T-helper 2 cell (primary cell): ENCODE data around the gene EEF1A2.
"Not testable (repeated sequence)": the region's sequence is repeated elsewhere in the genome, so short reads cannot be mapped to it uniquely, and the experiment has no call there.

Source experiments
- DNase-seq, 5 experiments: peaks; one replicate each; pipeline versions ENCODE4 v3.0.0 to v3.0.0-alpha.2; 2012 to 2022

Gene EEF1A2

DNA sequence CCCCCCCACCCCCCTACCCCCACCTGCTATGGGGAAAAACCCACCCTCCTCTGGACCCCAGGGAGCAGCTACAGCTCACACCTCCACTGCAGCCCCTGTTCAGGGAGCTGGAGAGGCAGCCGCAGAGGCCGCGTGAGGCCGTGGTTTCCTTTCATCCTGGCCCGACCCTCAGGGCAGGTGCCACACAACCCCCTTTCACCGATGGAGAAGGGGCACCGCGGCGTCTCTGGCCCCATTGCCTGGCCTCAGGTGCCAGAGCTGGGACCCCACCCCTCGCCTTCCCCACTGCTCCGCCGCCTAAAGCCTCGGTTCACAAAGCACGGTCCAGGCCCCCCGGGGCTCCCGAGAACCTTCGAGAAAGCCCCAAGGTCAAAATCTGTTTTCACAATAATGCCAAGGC lies 14.6 kb downstream of the EEF1A2 start:
- no peak for DNase-seq

DNA sequence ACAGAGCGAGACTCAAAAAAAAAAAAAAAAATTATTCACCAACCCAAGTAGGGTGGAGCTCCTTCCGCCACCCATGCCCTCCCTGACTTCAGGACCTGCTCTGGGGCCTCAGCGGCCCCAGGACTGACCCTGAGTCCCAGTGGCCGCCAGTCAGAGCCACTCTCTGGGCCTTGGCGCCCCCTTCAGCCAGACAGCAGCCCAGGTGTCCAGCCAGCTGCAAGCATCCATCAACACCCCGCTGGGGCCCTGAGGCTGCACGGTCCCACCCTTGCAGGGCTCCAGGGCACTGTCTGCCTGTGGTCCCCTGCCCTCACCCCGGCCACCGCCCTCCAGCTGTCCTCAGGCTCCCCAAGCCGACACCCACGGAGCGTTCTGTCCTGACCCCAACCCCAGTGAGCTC lies 15.0 kb downstream of the EEF1A2 start:
- no peak for DNase-seq

DNA sequence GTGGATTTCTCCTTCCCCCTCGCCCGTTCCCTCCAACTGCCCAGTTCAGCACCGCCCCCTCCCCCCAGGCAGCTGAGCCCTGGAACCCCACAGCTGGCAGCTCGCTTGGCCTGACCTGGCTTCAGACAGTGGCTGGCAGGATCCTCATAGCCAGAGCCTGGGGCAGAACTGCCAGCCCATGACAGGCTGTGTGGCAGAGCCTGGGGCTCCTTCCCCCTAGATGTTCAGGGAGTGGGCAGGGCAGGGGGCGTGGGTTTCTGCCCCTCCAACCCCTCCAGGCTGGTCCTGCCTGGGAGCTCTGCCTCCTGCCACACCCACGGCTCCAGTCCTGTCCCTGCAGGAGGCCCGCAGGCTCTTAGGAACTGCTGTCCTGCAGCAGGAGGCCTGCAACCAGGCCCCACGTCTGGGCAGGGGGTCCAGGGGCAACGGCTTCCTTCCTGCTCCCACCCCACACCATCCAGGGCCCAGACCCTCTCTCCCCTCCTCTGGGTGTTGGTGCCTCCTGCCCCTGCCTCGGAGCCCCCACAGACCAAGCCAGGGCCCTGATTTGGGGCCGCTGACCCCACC lies 16.8 kb downstream of the EEF1A2 start:
- DNase-seq: no peak

DNA sequence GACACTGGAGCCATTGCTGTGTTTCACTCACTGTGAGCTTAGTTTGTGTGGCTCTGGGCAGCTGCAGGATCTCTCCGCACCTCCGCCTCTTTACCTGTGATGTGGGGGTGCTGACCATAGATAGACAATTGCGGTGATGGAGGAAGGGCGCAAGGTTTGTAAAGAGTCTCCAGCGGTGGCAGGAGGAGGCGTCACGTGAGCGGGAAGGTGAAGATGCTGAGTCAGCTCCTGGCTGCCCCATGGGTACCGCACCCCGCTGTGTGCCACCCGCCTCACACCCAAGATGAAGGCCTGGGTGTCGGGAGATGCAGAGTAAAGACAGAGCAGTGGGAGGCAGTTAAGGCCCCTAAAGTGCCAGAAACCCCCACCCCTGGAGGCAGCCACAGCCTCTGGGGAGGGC lies 17.4 kb downstream of the EEF1A2 start:
- no peak for DNase-seq

DNA sequence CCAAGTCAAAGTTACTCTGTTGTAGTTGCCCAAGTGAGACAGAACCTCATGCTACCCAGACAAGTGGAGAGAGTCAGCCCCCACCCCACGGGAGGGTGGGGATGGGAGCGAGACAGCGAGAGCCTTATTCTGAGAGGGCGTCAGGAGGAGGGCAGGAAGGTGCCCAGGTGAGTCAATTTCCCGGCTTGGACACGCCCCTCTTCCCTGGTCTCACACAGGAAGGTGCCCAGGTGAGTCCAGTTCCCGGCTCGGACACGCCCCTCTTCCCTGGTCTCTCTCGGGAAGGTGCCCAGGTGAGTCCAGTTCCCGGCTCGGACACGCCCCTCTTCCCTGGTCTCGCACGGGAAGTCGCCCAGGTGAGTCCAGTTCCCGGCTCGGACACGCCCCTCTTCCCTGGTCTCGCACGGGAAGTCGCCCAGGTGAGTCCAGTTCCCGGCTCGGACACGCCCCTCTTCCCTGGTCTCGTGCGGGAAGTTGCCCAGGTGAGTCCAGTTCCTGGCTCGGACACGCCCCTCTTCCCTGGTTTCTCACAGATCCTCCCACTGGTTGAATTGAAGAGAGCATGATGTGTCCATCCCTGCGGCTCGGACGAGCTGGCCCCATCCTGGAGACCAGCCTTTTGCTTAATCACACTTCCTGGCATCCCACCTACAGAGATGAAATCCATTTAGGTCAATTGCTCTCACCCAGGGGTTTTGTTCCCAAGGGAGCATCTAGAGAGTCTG lies 19.0 kb downstream of the EEF1A2 start:
- DNase-seq: not testable (repeated sequence)

DNA sequence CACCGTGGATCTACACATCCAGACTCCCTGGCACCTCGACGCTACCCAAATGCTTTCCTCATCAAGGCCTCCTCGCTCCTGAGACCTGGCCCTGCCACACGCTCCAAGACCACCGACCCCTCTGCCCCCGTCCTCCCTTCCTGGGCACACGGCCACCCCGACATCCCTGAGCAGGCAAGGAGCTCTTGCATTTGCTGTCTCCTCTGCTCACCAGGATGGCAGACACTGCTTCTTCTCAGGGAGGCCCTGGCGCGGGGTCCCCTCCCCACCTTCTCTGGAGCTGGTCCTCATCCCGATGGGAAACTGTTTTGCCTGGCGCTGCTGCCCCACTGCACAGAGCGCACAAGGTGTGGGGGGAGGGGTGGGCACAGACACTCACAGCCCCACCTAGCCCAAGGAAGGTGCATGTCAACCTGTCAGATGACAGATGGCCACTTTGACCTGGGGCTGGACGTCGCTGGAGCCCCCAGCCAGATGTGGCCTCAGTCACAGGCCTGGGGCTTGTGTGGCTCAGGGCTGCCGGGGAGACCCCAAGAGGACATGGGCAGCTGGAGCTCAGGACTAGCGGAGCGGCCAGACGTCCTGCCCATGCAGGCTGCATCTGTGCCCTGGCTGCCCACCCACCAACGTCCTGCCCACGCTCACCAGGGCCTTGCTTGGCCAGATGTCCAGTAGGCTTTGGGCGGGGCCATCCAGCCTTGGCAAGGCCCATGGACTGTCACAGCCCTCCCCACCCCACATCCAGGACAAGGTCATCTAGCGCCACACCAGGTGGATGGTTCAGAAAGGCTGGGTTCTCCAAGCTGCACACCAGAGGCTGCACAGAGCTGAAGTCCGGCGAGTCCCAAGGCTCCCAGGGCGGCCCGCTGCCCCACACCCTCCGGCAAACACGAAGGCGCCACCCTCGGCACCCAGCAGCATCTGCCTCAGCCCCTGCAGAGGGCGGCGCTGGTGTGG lies 20.3 kb downstream of the EEF1A2 start:
- DNase-seq: no peak

DNA sequence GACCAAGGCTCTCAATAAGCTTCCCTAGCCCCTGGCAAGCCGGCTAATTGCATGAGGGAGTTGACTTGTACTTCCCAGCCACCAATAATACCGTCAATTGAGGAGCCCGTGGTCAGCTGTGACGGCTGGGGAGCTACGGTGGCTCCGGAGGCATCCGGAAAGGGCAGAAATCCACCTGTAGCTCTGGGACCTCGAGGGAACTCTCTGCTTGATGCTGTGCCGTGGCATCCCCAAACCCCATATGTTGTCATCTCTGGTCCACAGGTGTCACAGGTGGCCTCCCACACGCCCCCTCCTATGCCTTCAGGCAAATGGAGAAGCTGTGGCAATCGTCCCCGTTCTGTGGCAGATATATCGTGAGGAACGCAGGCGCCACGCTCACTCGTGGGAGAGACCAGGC lies 20.9 kb downstream of the EEF1A2 start:
- DNase-seq: no peak

DNA sequence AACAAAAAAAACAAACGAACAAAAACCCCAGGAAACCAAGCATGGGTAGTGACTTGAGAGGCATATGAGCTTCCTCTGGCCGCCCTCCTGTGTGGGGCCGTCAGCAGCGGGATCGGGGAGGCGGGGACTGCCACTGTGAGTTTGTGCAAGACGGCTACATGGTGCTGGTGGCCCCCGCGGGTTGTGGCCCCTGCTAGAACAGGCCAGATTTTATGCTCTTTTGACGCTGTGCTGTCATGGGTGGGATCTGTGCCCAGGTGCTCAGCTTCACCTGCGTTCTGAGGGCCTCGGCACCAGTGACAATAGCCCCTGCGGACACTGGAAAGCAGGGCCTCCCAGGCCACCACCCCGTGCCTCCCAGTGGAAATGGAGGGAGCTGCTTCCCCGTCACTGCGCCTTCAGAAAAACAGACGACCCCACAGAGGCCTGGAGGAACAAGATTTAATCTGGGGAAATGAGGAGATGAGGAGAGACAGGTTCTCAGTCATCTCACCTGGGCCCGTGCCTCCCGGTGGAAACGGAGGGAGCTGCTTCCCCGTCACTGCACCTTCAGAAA lies 21.7 kb downstream of the EEF1A2 start:
- DNase-seq: no peak

DNA sequence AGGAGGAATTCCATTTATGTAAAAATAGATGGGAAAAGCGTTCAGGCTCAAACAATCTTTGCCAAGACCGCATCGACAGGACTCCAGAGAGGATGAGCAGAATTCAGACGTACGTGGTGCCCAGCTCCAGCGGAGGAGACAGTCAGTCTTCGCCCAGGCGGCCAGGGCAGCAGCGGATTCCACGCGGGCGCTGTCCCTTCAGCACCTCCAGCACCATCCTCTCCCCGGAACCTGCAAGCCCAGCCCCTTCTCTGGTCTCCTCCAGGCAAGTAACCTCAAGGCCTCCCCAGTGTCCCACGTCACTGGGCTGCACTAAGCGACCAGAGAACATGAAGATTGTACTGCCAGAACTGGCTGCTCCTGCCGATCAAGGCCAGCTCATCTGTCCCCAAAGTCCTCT lies 23.7 kb downstream of the EEF1A2 start:
- no peak for DNase-seq

DNA sequence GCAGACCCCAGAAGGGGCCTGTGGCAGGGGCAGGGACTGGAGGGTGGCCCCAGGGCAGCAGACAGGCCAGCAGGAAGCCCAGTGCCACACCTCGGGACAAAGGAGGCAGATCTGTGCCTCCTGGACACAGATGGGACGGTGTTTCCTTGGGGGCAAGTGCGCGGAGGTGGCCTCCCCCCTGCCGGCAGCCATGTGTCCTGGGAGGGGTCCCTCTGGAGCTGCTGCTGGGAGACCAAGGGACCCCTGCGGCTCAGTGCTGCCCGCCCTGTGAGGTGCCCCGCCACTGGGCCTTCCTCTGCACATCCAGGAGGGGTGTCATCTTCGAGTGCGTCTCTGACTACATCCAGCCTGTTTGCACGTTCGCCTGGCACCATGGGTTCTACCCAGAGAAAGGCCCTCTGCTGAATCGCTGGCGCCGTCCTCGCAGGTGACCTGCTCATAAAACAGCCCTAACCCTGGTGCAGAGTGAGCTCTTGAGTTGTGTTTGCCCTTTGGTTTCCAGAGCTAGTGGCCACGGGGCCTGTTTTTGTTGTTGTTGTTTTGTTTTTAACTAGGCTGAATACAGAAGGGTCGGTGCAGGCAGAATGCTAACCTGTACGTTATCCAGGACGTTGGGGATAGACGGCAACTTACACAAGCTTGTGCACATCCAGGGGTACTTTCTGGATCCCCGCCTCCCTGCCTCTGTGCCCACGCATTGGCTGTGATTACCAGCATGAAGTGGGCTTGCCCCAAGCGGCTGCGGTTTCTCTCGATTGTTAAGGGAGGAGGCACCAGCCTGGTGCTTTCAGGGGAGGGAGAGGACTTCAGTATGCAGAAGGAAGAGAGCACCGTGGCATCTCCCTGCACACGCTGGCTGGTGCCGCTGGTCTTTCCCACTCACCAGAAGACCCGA lies 25.1 kb downstream of the EEF1A2 start:
- DNase-seq: no peak

DNA sequence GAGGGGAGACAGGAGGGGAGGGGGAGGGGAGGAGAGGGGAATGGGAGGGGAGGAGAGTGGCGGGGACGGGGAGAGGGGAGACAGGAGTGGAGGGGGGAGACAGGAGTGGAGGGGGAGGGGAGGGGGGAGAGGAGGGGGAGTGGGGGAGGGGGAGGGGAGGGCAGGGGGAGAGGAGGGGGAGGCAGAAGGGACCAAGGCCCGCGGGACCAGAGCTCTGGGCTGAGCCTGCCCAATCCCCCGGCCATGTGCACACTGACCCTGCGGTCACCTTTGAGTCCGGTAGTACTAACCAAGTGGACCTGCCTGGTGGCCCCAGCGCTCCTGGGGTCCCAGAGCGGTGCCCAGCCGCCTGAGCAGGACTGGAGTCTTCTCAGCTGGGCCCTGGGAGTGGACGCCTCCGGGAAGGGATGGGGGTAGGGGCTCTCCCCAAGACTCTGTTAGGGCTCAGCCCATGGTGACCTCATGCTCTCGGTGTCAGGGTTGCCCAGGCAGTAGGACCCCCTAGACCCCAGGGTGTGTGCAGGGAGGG lies 26.0 kb downstream of the EEF1A2 start:
- DNase-seq: no peak

DNA sequence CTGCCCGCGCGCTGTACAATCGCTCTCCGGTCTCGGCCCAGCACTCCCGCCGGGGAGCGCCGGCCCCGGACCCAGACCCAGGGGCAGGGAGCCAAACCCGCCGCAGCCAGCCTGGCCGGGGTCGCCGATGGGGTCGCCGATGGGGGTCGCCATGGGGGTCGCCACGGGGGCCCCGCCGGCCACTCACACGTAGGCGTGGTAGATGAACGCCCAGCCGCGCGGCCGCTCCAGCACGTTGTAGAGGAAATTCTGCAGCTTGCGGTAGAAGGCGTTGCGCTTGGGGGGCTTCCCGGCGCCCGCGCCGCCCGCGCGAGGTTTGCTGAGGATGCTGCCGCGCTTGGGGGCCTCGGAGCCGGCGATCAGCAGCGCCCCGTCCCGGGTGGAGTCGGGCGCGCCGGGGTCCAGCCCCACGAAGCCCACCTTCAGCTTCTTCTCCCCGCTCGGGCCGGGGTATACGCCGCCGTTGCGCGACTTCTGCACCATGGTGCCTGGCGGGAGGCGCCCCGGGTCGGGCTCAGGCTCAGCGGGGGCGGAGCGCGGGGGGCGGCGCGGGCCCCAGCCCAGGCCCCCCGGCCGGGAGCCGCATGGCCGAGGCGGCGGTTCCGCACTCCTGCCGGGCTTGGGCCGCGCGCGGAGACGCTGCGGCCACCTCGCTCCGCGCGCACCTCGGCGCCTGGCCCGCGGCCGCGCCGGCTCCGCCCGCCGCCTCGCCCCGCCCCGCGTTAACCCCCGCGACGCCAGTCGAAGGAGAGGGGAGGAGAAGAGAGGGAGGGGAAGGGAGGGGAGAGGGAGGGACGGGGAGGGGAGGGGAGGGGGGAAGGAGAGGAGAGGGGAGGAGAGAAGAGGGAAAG lies 26.7 kb downstream of the EEF1A2 start, which contains the start of gene KCNQ2:
Gene KCNQ2 (minus strand): TSS at position 675 of the 851 bp plus-strand sequence. CDS start 192 bp downstream, at position 483.
- DNase-seq: no peak

DNA sequence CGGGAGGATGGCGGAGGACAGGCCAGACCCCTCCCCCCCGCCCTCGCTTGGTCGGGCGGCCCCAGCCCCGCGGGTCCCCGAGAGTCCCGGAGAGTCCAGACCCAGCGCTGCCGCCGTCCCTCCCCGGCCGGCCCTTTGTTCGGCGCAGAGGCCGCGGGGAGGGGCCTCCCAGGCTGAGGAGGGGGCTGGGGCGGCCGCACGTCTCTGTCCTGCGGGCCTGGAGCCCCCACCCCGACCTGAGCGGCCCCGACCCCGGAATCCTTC lies 27.2 kb downstream of the EEF1A2 start:
- no peak for DNase-seq

DNA sequence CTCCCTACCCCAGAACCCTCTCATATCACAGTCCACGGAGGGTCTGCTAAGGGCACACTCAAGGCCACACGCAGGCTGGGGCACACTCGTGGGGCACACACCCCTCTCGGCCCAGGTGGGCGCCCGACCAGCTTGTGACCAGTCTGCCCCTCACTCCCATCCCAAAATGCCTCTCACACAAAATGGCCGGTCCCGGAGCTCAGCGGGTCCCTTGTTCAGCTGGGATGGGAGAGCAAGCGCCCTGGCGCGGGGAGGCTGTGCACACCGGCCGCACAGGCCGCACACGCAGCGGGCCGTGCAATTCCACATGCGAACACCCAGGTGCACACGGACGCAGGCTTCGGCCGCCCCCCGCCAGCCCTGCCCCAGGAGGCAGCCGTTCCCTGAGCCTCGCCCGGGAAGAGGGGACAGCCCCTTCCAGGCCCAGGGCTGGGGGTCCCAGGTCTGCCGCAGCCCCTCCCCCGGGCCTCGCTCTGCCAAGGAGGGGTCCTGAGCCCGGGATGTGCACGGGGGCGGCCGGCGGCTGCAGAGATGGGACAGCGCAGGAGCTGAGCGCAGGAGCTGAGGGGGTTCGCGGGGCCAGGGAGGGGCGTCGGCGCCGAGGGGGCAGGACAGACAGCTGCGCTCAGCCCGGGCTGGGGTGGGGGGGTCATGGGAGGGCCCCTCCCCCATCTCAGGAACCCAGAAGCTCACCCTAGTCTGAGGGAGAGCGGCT lies 27.7 kb downstream of the EEF1A2 start:
- DNase-seq: no peak

DNA sequence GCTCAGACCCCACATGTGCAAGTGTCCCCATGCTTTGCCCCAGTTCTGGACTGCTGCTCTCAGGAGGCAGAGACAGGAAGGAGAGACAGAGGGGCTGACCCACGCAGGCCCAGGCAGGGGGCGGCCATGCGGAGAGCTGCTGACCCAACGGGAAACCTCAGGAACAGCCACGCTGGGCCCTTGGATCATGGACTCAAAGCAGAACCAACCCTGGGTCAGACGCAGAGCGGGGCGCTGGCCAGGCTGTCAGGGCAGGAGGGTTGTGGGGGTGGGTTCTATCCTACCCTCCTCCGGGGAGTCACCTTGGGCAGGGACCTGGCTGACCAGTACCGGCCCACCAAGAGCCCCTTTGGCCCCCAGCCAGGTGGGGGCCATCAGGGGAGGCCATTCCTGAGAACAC lies 28.5 kb downstream of the EEF1A2 start:
- DNase-seq: no peak

DNA sequence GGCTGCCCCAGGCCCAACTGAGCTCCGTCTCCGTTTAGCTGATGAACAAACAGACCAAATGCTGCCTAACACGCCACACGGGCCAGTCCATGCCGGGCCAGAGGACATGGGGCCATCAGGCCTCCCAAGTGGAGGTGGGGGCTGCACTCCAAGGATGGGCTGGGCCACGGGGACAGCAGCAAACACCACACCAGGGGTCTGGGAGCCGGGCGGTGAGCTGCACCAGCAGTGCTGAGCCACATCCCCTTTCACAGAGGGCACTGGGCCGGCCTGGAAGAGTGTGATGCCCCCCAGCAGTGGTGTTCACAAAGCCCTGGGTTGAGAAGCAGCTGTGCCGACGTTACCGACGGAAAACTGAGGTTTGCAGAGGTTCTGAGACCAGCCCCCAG lies 29.2 kb downstream of the EEF1A2 start:
- DNase-seq: no peak

DNA sequence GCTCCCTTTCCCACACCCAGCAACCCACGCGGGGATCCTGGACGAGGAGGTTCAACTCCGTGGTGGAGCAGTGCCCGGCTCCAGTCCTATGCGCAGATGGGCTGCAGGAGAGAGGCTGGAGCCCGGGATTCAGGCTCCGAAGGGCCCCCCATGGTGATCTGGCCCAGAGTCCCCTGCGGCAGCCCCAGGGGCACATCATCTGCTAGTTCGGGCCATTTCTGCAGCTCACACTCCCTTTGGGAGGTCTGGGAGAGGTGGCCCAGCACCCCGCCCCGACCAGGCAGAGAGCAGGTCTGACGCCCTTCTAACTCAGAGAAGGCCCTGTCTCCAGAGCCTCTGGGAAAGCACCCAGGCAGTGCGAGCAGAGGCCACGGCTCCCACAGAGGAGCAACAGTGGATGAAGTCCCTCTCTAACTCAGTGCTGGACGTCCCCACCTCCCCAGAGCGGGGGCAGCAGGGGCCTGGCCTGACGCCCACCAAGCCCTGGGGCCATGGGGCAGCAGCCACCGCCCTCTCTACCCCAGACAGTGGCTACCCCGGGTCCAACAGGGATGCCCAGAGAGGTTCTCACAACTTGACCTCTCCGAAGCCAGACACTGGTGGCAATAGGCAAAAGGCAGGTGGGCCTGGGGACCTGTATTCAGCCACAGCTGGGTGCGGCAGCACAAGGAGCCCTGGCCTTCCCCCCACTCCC lies 29.7 kb downstream of the EEF1A2 start:
- no peak for DNase-seq

DNA sequence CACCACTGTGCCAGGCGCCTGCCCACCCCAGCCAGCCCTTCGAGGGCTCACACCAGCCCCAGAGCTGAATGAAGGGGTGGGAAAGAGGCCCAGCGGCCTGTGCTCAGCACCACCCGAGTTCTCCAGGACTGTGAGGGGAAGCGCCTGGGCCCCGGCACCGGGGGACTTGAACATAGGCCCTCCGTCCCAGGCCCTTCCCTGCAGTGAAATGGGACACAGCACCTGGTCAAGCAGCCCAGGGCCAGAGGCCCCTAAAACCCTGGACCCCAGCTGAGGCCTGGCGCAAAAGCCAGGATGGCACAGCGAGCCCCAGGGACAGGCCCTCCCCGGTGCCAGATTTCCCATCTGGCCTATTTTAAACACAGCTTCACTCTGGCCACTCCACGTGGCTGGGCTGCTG lies 30.5 kb downstream of the EEF1A2 start:
- no peak for DNase-seq

DNA sequence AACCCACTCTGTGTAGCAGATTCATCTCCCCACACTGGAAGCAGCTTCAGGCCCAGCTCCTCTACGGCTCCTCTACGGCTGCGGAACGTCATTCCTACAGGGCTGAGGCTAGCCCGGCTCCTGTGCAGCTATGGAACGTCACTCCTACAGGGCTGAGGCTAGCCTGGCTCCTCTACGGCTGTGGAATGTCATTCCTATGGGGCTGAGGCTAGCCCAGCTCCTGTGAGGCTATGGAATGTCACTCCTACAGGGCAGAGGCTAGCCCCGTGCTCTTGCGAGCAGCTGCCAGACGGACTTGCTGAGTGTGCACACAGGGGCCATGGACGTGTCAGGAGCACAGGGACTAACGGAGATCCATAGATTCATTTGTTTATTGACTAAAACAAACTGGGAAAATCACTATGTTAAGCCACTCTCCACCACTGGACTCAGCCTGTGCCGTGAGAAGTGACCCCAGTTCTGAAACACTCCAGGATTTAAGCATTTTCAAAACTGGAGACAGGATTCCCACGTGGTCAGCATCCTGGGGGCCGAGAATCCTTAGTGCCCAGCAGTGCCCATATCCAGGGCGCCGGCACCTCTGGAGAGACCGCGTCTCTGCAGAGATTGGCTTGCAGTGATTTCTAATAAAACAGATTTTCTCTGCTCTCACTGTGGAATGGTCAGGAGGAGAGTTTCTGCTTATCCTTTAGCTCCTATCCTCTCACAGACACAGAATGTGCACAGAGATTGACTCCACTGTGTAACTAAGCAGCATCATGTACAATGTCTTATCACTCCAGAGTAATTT lies 31.4 kb downstream of the EEF1A2 start:
- DNase-seq: no peak
